ENCODE measurements around the gene B4GALNT4.
"Not testable (repeated sequence)": the region's sequence is repeated elsewhere in the genome, so short reads cannot be mapped to it uniquely, and the experiment has no call there.

B4GALNT4 gene

DNA sequence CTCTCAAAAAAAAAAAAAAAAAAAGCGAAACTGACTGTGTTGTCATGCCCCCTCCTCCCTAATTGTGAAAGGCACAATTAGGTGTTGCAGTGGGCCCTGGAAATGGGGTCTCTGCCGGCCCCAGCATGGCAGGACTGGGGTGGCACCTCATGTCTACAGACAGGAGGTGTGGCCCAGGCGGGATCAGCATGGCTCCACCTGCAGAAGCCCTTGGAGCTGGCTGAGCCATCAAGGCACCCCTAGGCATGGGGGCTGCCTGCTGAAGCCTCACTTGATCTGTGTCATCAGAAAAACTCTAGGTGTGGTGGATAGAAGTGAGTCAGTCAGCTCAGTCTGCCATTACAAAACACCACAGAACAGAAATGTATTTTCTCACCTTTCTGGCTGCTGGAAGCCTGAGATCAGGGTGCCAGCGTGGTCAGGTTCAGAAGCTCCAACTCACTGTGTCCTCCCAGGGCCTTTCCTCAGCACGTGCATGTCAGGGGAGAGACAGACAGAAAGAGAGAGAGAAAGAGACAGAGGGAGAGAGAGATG is 10.1 kb upstream of the B4GALNT4 start:
- no peak for DNase-seq (ENCODE audit: low spot score)

DNA sequence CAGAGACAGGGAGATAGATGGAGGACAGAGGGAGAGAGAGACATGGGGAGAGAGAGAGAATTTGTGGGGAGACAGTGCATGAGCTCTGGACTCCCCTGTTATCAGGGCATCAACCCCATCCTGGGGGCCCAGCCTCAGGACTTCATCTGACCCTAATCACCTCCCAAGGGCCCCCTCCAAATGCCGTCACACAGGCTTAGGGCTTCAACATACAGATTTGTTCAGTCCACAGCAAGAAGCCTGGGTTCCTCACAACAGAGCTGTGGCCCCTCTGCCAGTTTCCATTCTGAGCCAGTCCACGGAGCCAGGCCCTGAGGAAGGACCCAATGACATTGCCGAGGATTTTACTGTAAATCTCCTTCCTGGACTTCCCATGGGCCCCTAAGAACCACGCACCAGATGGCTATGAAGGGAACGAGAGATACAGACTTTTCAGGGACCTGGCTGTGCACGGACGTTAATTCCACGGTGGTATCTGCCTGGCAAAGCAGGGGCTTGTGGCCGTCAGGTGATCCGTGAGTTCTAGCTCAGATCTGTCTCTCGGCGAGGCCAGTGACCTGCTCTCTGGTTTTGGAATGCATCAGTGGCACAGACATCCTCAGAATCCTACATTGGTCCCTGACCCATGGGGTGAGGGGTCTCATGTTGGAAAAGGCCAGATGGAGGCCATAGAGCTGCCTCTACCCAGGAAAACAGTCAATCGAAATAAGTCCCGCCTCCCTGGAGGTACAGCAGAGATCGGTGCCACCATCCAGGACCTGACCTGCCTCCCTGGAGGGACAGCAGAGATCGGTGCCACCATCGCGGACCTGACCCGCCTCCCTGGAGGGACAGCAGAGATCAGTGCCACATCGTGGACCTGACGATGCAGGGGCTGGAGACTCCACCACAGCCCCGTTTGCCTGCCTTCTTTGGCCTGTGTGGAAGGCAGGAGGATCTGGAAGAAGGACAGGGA is 8.7 kb upstream of the B4GALNT4 start:
- DNase-seq (ENCODE audit: low spot score), result no peak

DNA sequence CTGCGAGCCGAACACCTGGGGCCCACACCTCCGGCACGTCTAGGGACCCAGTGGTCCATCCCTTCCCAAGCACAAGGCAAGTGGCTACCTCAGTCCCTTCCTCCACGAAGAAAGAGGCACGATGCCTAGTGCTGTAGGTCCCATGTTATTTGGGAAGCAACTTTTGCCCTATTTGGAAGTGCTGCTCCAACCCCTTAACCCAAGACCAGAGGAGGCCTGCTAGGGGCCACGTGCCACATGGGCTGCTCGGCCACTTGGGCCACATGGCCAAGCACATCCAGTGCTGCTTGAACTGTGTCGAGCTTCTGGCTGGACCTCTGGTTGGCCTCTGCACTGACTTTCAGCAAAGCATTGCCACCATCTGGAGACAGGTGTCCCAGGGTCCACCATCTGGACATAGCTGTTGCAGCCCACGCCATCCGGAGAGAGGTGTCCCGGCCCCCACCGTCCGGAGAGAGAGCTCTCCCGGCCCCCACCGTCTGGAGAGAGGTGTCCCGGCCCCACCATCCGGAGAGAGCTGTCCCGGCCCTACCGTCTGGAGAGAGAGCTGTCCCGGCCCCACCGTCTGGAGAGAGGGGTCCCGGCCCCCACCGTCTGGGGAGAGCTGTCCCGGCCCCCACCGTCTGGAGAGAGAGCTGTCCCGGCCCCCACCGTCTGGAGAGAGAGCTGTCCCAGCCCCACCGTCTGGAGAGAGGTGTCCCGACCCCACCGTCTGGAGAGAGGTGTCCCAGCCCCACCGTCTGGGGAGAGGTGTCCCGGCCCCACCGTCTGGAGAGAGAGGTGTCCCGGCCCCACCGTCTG is 6.5 kb upstream of the B4GALNT4 start:
- DNase-seq (ENCODE audit: low spot score), result no peak

DNA sequence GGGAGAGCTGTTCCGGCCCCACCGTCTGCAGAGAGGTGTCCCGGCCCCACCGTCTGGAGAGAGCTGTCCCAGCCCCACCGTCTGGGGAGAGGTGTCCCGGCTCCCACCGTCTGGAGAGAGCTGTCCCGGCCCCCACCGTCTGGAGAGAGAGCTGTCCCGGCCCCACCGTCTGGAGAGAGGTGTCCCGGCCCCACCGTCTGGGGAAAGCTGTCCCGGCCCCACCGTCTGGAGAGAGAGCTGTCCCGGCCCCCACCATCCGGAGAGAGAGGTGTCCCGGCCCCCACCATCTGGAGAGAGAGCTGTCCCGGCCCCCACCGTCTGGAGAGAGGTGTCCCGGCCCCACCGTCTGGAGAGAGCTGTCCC is 5.9 kb upstream of the B4GALNT4 start:
- not testable (repeated sequence) for DNase-seq (ENCODE audit: low spot score)

DNA sequence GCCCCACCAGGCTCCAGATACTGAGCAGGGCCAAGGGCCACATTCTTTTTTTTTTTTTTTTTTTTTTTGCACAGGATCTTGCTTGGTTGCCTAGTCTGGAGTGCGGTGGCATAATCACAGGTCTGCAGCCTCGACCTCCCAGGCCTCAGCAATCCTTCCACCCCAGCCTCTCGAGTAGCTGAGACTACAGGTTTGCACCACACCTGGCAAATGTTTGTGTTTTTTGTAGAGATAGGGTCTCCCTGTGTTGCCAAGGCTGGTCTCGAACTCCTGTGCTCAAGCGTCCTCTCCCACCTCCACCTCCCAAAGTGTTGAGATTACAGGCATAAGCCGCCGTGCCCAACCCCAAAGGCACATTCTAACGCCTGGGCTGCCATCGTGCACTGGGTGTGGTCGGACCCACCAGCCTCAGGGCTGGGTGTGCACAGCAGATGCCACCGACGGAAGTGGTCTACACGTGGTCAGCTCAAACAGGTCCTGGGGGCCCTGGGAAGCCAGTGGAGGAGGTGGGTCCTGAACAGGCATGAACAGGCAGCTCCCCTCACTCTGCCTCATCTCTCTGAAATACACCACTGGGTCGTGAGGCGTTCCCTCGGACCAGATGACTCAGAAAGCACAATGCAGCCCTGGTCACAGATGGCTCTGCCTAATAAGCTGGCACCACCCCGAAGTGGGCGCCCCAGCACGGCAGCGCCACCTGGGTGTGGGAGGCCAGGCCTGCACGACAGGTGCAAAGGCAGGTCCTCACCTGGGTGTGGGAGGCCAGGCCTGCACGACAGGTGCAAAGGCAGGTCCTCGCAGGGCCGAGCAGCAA is 5.1 kb upstream of the B4GALNT4 start:
- no peak for DNase-seq (ENCODE audit: low spot score)

DNA sequence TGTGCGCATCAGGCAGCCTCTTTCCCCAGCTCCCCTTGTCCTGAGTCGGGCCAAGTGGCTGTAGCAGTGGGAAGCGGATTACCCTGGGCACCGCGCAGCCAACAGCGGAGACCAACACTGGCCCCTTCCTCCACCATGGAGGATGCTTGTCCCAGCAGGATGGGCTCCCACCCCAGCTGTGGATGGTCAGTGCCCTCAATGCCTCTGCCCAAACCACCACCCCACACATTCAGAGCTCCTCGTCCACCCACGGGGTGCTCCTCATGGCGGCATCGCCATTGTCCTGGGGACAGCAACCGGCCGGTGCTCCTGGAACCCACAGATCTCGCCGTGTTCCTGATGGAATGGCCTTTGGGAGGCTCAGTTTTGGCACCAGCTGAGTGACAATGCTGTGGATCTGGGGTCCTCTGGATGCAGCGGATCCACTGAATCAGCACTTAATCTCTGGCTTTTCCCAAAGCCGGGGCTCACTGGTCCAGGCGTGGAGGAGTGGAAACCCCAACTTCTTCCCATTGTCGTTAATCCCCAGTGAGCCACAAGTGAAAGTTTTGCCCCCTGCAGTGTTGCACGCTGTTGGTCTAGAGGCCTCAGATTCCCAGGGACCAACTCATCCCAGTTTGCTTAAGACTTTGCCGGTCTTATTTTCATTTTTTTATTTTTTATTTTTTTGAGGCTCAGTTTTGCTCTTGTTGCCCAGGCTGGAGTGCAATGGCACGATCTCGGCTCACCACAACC is 4.1 kb upstream of the B4GALNT4 start:
- DNase-seq (ENCODE audit: low spot score), result no peak

DNA sequence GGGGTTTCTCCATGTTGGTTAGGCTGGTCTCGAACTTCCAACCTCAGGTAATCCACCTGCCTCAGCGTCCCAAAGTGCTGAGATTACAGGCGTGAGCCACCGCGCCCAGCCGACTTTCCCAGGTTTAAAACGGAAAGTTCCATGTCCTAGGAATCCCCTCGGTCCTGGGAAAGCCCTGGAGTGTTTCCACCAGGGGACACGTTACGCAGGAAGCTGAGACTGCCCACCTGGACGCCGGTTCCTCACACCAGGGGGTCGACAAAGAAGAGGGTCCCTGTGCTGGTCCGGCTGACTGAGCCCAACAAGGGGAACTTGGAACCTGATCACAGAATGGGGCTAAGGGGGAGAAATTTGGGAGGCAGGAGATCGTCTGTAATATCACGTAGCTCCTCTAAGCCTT is 3.5 kb upstream of the B4GALNT4 start:
- DNase-seq (ENCODE audit: low spot score), result no peak

DNA sequence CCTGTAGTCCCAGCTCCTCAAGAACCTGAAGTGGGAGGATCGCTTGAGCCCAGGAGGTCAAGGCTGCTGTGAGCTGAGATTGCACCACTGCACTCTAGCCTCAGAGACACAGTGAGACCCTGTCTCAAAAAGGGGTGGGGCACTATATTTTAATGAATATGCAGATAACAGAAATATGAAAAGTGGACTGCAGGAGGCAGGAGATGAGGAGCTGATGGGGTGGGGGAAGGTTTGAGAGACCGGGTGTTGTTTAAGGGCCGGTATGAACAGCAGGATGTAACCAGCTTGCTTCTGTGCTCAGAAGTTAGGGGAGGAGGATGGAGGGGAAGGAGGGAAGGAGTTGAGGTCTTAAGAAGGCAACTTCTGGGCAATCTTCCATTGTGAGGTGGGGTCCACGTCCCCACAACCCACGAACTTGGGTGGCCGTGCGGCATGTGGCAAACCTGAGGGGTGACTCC is 1.3 kb upstream of the B4GALNT4 start:
- DNase-seq (ENCODE audit: low spot score), result no peak

DNA sequence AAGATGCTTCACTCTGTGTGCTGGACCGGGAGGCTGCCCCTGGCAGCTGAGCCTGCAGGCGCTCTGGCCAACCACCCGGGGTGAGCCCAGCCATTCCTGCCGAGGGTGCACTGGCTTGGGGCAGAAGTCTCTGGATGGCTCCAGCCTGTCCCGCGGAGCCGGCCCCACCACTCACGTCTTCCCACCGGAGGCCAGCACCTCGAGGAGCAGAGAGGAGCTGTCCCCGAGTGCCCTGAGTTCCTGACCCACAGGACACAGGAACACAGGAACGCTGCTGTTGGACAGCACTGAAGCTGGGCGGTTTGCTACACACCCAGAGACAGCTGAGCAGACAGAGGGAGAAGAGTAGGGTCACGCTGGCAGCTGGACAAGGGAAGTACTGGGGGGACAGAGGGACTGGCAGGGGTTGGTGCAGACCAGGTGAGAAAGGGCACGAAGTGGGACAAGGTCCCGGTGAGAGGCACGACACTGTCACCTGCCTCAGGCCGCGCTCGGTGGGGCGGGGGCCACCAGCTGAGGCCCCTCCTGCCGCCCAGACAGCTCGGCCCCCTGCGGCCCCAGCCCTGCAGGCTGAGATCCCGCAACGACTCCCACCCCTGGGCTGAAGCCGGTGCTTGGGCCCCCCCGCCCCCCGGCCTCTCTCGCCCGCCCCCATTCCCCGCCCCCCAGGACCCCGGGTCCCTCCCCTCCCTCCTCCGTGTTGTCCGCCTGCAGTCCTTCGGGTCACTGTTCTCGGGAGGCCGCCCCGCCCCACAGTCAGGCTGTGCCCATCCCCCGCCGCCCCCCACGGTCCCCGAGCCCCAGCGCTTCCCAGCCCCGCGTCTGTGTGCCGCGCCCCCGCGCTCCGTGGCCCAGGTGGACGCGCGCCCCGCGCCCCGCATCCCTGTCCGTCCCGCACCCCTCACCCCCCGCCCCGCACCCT is 624 bp upstream of the B4GALNT4 start:
- DNase-seq (ENCODE audit: low spot score), result no peak

DNA sequence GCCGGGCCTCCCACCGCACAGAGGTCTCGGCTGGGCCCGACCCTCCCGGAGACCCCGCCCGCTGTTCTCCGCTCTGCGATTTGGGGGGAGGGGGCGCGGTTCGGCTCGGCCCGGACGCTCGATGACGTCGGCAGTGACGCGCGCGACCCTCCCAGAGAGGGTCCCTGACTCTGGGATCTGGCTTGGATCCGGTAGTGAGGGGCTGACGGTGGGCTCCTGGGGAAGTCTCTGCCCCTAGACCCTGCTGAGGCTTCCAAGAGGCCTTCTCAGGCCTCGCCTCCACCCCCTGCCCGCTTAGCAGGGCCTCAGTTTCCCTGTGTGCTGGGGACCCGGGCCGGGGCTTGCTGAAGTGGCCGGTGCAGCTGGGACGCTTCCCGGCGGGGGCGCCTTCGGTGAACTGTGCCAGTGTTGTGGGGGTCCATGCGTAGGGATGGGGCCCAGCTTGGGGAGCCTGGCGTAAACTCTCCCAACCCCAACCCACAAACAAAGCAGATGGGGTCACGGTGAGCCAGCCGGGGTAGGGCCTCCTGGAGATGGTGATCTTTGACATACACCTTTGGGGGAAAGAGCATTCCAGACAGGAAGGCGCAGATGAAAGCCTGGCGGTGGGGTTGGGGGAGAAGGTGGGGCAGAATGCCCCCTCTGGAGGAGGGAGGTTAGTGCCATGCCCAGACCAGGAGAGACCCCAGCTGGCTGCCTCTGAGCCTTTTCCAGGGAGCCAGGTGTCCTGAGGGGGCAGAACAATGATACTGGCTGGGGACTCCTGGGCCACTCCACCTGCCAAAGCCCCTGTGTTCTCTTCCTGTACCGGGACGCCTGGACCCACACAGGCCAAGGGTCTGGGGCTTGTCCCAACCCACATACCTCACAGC is 1.0 kb downstream of the B4GALNT4 start:
- no peak for DNase-seq (ENCODE audit: low spot score)

DNA sequence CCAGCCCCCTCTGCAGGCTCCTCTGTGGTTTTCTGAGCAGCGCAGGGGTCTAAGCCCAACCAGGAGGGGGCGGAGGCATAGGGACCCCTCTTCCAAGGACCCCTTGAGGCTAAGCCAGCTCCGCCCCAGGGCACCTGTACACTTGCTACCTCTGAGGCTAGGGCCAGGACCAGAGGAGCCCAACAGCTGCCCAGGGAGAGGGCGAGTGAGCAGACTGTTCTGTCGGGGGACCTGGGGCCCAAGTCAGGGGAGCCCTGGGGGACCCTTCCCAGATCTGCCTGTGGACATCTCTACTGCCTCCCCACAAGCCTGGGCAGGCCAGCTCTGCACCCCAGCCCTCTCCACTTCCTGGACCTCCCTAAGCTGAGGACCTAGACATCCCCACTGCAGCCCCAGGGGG is 1.8 kb downstream of the B4GALNT4 start:
- DNase-seq (ENCODE audit: low spot score), result no peak

DNA sequence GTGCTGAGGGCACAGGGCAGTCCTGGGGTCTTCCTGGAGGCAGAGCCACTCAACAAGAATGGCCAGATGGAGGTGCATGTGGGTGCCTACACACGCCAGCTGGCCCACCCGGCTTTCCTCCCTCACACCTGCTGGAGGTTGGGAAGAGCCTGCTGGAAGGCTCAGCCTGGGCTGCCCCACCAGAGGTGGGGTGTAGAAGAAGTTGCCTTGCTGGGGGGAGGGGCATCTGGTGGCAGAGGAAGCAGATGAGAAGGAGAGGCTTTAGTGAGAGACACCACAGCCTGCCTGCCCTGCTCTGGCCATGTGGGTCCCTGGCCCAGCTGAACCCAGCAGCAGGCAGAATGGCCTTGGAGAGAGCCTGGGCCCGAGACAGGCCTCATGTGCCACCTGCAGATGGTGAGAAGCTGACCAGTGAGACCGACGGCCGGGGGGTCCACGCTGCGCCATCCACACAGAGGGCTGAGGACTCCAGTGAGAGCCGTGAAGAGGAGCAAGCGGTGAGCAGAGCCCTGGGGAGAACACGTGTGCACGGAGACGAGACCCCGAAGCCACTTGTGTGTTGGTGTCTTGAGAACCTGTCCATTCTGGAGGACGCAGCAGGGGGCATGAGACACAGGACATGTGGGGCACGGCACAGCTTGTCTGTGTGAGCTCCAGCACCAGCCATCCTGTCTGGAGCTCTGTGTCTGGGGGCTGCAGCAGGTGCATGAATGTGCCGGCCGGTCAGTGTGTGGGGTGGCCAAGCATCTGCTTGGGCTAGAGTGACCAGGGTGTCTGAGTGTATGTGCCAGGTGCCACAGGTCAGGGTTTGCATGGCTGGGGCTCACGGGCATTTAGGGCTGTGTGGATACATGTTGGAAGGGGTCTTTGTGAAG is 2.7 kb downstream of the B4GALNT4 start:
- DNase-seq (ENCODE audit: low spot score), result no peak

DNA sequence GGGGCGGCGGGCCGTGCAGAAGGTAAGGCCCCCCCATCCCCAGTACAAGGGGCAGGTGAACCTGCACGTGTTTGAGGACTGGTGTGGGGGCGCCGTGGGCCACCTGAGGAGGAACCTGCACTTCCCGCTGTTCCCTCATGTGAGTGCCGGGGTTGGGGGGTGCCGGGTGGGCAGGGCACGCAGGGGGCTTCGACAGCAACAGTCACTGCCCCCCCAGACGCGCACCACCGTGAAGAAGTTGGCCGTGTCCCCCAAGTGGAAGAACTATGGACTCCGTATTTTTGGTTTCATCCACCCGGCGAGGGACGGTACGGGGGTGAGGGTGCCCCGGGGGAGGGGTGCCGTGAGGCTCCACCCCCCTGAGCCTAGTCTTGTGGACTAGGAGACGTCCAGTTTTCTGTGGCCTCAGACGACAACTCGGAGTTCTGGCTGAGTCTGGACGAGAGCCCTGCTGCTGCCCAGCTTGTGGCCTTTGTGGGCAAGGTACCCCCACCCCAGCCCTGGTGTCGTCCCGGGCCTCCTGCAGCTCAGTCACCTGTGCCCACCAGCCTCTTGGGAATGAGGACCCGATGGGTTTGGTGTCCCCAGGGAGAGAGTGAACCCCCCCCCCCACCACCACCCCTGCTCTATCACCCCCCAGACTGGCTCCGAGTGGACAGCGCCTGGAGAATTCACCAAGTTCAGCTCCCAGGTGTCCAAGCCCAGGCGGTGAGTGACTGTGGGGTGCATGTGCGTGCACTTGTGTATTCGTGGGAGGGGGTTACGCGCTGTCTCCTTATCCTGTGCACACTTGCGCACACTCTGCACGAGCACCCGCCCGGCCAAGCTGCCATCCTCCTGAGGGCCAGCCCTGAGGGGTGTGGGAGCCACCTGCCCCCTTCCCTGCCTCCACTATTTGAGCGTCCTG is 3.8 kb downstream of the B4GALNT4 start:
- no peak for DNase-seq (ENCODE audit: low spot score)

DNA sequence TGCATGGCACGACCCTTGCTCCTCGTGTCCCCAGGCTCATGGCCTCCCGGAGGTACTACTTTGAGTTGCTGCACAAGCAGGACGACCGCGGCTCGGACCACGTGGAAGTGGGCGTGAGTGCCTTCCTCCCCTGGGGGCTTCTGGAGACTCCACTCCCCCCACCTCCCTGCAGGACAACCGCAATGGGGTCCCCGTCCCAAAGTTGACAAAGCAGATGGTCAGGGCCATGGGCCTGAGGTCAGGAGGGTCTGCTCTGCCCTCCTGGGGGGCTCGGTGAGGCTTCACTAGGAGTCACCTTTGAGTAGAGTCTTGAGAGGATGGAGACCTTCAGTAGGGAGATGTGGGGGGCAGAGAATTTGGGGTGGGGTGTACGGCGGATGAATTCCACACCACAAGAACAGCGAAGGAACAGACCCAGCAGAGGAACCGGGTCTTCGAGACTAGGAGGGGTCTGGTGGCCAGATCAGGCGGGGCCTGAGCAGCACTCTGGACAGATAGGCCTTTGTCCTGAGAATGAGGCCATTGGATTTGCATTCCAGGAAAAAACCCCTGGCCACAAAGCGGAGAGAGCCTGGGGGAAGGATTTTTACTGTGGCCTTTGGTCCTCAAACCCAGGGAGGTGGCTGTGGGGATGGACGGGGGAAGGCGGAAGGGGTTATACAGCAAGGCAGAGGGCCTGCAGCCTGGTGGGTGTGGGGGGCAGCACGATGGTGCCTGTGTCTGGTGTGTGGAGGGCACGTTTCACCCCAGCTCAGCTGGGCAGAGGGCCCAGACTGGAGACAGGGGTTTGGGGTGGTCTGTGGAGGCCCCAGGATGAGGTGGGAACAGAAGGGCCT is 4.6 kb downstream of the B4GALNT4 start:
- peak; percentile 90 for DNase-seq (ENCODE audit: low spot score)

DNA sequence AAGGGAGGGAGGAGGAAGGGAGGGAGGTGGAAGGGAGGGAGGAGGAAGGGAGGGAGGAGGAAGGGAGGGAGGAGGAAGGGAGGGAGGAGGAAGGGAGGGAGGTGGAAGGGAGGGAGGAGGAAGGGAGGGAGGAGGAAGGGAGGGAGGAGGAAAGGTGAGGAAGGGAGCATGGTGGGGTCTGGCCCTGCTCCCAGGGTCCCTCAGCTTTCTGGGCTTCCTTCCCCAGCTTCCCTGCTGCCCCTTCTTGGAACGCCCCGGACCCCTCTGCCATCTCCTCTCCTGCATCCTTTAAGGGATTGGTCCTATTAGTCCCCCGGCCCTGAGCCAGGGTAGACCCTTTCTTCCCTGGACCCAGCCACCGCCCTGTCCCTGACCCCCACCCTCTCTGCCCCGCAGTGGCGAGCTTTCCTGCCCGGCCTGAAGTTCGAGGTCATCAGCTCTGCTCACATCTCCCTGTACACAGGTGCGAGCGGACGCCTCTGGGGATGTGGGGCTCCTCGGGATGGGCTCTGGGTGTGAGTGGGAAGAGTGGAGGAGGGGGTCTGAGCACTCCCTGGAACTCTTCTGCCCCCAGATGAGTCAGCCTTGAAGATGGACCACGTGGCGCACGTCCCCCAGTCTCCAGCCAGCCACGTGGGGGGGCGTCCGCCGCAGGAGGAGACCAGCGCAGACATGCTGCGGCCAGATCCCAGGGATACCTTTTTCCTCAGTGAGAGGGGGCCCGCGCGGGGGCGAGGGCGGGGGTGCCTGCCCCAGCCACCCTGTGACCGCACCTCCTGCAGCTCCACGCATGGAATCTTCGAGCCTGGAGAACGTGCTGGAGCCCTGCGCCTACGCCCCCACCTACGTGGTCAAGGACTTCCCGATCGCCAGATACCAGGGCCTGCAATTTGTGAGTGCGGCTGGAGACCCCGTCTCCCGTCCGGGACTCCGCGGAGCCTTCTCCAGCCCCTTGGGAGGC is 6.0 kb downstream of the B4GALNT4 start:
- DNase-seq (ENCODE audit: low spot score), result no peak
